Measurements from ENCODE around the gene TANC1.

DNA sequence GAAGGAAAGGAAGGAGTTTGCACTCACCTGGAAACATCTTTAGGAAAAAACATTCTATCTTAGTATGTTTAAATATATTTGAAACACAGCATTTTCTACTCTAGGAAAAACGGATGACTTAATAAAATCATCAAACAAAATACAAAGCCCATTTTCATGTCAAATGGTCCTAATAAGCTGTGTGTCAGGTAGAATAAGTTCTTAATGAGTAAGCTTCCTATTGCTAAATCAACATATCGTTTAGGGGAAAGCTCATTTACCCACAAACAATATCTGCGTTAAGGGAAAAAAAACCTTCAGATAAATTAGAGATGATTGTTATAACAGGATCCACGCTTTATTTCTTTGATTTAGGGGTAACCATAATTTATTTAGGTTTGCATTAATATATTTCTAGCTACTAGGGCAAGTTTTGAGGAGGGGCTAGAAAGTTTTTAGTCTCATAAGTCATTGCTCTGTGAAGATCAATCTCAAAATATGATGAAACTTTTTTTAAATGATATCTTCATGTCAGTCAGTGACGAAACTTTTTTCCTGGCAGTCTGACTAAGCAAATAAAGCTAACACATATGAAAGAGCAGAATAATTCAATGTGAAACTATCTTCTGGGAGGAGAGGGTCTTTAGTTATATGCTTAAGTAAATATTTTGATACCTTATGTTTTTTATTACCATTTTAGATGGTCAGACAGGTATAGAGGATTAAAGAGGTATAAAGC is 170.9 kb downstream of the TANC1 start:
- TF ChIP-seq, protein P1, sequence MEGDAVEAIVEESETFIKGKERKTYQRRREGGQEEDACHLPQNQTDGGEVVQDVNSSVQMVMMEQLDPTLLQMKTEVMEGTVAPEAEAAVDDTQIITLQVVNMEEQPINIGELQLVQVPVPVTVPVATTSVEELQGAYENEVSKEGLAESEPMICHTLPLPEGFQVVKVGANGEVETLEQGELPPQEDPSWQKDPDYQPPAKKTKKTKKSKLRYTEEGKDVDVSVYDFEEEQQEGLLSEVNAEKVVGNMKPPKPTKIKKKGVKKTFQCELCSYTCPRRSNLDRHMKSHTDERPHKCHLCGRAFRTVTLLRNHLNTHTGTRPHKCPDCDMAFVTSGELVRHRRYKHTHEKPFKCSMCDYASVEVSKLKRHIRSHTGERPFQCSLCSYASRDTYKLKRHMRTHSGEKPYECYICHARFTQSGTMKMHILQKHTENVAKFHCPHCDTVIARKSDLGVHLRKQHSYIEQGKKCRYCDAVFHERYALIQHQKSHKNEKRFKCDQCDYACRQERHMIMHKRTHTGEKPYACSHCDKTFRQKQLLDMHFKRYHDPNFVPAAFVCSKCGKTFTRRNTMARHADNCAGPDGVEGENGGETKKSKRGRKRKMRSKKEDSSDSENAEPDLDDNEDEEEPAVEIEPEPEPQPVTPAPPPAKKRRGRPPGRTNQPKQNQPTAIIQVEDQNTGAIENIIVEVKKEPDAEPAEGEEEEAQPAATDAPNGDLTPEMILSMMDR (IDR thresholded peaks at IDR 0.05; ENCODE audit: insufficient read depth, low read depth, low read length), result no peak
- TF ChIP-seq EZH2 (IDR thresholded peaks at IDR 0.05; ENCODE audit: insufficient read depth, low read length), result no peak

Measured in astrocyte (in vitro differentiated cells and primary cell).